Measurements from ENCODE around the gene DOCK10.
"Not testable (repeated sequence)": the region's sequence is repeated elsewhere in the genome, so short reads cannot be mapped to it uniquely, and the experiment has no call there.

DOCK10 gene

DNA sequence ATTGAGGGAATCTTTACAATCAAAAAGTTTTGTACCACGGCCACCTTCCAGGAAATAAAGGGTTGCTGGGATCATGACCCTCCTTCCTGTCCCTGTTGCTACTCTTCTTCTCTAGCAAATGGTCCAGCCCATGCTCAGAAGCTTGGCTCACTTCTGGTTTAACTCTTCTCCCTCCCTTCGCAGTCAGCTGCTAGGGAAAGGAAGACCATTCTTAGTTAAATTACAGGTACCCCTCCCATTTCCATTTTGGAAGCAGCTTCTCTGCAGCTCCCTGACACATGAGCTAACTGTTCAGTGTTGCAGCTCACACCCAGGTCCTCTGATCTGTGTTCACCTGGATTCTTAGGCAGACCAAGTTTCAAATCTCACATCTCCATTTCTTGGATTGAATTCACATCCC is 100.3 kb downstream of the DOCK10 start:
- no peak for DNase-seq

DNA sequence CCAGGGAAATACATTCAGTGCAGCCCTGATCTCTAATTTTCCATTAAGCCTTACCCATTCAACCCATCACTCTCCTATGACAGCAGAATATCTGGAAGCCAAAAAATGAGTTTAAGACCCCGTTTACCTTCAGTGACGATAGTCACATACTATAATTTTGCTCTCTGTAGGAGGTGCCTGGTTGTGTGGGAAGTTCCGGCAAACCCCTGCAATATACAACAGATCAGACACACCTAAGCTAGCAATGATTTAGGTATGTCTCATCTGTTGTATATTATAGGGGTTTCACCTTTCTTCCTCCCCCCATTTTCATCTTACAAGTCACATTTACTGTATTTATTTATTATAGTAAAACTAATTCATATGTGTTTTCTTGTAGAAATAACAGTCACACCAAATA is 101.7 kb downstream of the DOCK10 start:
- no peak for DNase-seq

DNA sequence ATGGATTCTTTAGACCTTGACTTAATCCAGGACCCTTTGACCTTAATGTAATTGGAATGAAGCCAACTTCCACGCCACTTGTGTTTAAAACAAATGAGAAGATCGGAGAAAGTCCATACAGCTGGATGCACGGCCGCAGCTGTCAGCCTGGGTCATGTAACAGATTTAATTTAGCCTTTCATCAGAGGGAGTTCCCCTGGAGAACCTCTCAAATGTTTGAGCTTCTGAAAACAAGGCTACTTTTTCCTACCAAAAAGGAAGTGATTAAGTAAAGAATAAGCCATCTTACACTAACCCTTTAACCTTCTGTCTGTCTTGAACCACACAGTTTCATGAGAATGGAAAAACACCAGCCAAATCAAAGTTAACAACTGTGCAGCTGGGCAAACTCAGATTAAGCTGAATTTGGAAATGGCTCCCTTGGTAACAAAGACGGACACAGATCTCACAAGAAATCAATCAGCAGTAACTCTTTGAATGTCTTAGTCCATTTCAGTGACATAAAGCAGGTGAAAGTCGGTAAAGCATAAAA is 103.6 kb downstream of the DOCK10 start:
- DNase-seq = no peak

GRCh38 chr2:224937887-224938286 is 104.4 kb downstream of the DOCK10 start:
- no peak for DNase-seq

DNA sequence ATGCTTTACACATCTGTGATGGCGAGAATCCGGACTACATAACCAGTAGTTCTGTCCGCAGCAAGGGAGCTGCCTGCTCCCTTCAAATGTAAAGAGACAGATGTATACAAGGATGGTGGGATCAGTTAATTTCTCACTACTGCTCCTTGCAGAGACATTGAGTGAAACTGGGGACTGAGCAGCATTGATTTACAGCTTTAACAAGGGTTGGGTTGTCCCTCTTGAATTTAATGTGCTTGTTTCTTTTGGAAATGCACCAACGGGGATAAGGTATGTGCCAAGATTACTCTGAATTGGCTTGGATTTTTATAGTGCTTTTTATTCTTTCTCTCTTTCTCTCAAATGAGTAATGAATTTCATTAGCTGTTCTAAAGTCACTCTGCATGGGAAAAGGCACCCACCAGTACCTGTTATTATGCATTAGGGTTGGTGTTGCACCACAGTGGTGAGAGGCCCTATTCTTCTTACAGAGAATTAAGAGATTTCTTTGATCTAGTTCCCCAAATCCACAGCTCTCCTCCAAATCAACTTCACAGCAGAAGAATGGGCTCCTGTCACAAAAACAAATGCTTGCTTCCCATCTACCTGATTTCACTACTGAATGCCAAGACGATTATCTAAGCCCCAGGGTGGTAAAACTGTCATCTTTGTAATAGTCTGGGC is 107.6 kb downstream of the DOCK10 start:
- DNase-seq = no peak

- no peak for DNase-seq
These were observed 108.8 kb downstream of the DOCK10 start for GRCh38 chr2:224933431-224933830.

- DNase-seq = no peak
These were observed 109.7 kb downstream of the DOCK10 start for GRCh38 chr2:224932522-224932921.

GRCh38 chr2:224931956-224932355 is 110.3 kb downstream of the DOCK10 start:
- no peak for DNase-seq

GRCh38 chr2:224930990-224931389 is 111.3 kb downstream of the DOCK10 start:
- no peak for DNase-seq

DNA sequence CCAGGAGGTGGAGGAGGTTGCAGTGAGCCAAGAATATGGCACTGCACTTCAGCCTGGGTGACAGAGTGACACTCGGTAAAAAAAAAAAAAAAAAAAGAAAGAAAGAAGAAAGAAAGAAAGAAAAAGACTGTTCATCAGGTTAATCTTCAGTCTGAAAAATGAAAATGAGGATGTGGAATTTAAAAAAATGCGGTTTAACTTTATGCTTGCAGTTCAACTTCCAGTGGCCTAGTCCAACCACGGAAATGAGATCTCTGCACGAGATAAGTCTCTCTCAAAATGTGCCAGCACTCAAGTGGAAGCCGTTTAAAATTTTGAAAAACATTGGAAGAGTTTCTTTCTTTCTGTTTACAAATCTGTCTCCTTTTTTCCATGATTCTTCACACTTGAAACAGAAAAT is 112.1 kb downstream of the DOCK10 start:
- DNase-seq = no peak

DNA sequence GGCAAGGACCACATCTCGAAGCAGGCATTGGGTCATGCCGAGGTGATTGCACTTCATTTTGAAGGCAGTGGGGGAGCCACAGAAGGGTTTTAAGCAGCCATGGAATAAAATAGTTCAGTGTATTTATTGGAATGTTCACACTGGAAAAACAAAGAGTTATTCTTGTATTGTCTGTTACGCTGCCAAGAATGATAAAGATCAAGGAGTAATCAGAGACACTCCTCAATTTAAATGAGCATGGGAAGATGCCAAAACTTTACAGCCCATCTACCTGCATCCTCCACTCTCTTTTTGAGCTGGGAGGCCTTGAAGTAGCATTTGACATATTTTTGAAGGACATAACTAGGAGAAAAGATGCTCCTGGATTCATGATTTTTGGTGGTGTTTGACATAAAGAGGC is 112.8 kb downstream of the DOCK10 start:
- no peak for DNase-seq

- peak in 1 of 4 experiments; percentile 15 for DNase-seq
These were observed 114.6 kb downstream of the DOCK10 start for GRCh38 chr2:224927646-224928173.

DNA sequence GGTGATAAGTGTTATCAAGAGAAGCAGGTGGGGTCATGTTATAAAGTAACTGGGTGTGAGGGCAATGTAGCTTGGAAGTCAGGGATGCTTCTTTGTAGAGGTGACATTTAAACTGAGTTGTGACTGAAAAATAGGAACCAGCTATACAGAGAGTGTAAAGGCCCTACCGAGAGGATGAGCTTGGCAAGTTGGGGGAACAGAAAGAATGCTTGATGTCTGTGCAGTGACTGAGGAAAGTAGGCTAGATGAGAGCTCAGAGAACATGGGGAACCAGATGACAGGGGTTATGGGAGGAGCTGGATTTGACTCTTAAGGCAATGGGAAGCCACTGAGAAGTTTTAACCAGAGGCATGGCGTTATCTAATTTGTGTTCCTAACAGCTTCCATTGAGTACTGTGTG is 115.3 kb downstream of the DOCK10 start:
- no peak for DNase-seq

DNA sequence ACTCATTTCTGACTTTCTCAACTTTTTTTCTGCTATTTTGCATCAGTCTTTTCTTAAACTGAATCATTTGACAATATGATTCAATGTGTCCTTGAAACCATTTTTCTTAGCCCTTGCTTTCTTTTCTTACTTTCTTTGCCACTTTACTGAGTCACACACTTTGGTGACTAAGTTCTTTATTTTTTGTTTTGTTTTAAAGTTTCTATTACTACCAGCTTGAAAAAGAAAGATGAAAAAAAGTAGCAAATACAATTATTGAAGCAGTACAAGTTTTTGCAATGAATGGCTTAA is 116.5 kb downstream of the DOCK10 start:
- DNase-seq = no peak

DNA sequence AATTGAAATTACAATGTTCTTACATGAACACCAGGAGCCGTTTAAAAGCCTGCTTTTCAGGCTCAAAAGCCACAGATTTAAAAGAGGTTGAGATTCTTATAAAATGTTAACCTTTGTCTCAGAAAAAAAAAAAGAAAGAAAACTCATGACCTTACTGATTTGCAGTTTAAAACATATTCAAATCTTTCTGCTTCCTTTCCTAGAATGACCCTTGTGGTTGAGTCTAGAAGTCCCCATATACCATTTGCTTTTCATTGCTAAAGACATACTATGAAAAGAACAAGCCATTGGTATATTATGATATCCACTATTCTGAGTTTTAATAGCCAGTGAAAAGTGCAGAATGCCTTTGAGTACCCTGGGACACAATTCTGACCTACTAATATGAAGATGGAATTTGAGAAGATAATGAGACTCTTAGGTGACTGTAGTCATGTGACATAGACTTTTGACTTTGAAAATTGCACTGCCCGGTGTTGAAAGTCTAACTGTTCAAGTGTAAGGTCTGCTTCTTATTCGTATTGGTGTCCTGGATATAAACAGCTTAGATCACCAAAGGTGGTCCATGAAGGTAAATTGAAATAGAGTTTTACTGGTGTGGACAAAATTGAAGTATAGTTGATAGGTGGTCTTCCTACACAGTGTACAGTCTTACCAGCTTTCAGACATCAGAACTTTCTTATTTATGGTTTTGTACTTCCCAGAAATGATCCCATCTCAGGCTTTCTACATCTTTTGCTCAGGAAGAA is 117.0 kb downstream of the DOCK10 start:
- DNase-seq = no peak

- no peak for DNase-seq
These were observed 117.6 kb downstream of the DOCK10 start for GRCh38 chr2:224924631-224925030.

- DNase-seq = no peak
These were observed 120.0 kb downstream of the DOCK10 start for GRCh38 chr2:224922142-224922727.

- DNase-seq = no peak
These were observed 122.7 kb downstream of the DOCK10 start for GRCh38 chr2:224919472-224920110.

DNA sequence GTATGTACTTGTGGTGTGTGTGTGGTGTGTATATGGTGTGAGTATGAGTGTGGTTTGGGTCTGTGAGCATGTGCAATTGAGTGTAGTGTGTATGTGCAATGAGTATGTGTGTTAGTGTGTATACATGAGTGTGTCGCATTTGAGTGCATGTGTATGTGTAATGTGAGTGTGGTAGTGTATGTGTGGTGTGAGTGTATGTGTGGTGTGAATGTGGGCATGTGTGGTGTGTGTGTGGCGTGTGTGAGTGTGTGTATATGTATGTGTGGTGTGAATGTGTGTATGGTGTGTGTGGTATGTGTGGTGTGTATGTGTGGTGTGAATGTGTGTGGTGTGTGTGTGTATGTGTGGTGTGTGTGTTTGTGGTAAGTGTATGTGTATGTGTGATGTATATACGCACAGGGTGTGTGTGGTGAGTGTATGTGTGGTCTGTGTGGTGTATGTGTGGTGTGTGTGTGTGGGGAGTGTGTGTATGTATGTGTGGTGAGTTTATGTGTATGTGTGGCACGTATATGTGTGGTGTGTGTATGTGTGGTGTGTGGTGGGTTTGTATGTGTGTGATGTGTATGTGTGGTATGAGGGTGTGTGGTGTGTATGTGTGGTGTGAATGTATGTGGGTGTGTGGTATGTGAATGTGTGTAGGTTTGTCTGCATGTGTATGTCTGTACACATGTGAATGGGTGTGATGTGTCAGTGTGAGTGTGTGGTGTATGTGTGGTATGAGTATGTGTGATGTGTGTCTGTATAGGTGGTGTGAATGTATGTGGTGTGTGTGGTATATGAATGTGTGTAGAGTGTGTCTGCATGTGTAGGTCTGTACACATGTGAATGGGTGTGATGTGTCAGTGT is 123.4 kb downstream of the DOCK10 start:
- no peak for DNase-seq

DNA sequence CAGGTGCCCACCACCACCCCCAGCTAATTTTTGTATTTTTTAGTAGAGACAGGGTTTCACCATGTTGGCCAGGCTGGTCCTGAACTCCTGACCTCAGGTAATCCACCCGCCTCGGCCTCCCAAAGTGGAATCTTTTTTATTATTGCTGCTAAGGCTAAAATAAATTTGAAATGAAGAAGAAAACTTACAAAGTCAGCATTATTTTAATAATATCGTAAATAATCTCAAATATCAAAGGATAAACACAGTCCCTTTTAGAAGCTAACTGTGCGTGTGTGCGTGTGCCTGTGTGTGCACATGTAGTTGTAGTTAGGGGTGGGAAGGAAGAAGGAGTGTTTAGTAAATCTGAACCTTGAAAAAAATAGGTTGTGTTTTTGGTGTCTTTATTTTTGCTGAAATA is 125.0 kb downstream of the DOCK10 start:
- not testable (repeated sequence) for DNase-seq

GRCh38 chr2:224915136-224915535 is 127.1 kb downstream of the DOCK10 start:
- no peak for DNase-seq

DNA sequence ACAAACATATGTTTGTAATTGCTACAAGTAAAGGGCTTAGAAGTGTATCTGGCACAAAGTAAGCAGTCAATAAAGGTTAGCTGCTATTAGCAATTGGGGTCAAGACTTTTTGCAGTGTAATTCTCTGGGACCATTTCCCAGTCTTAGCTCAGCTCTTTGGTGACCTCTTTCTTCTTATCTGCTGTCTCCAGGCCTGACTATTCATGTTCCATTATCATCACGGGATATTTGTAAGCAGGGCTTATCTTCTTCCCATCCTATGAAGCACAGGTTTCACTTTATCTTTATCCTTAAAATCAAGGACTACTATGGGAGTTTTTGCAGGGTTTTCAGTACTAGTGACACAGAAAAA is 131.7 kb downstream of the DOCK10 start:
- DNase-seq = no peak

Measured in activated CD4-positive, CD25-positive, alpha-beta regulatory T cell (primary cell).